Muscle layer of colon (tissue), 2 donors: ENCODE data around the gene SLC12A7.

Experiments
- H3K27ac ChIP-seq: one replicate; pipeline ENCODE4 v1.7.0; 2013; ENCODE audit warnings: low read depth, mild to moderate bottlenecking, low read length, moderate library complexity
- H3K27me3 ChIP-seq, 2 donors: one replicate each; pipeline ENCODE4 v1.7.0; 2013; ENCODE audit warnings: low read length in 2 of 2, mild to moderate bottlenecking in 2 of 2; ENCODE audit not compliant: insufficient read depth in 2 of 2, control insufficient read depth in 1 of 2
- H3K36me3 ChIP-seq: one replicate; pipeline ENCODE4 v1.7.0; 2013; ENCODE audit warnings: mild to moderate bottlenecking, low read length; ENCODE audit not compliant: insufficient read depth
- H3K4me1 ChIP-seq: one replicate; pipeline ENCODE4 v1.7.0; 2013; ENCODE audit warnings: mild to moderate bottlenecking, low read length; ENCODE audit not compliant: insufficient read depth
- H3K4me3 ChIP-seq, 2 donors: one replicate each; pipeline ENCODE4 v1.7.0; 2013; ENCODE audit warnings: low read length in 2 of 2, low read depth in 1 of 2, mild to moderate bottlenecking in 1 of 2, moderate library complexity in 1 of 2
- H3K9ac ChIP-seq: one replicate; pipeline ENCODE4 v1.7.0; 2013; ENCODE audit warnings: low read length
- H3K9me3 ChIP-seq: one replicate; pipeline ENCODE4 v1.7.0; 2013; ENCODE audit warnings: mild to moderate bottlenecking, low read length
- donor health status: abdominal sarcoma.
- donor health status: Adenocarcinoma of cecum.

The SLC12A7 gene

GRCh38 chr5:1042626-1043025 lies 69.2 kb downstream of the SLC12A7 start:
- no peaks in the 10 kb centered on the region for H3K4me1 ChIP-seq
- no peak overlapping the region for H3K4me3 ChIP-seq
- H3K27ac ChIP-seq, result no peak overlapping the region
- no peak overlapping the region for H3K9ac ChIP-seq
- no peaks in the 10 kb centered on the region for H3K27me3 ChIP-seq
- H3K9me3 ChIP-seq, result no peaks in the 10 kb centered on the region
- no peaks in the 10 kb centered on the region for H3K36me3 ChIP-seq

- Histone ChIP-seq H3K4me3 (no peak overlapping the region), H3K27ac (no peak overlapping the region), H3K27me3 (no peaks in the 10 kb centered on the region), H3K4me1 (no peaks in the 10 kb centered on the region), H3K9ac (no peak overlapping the region), H3K9me3 (no peaks in the 10 kb centered on the region), H3K36me3 (no peaks in the 10 kb centered on the region)
Observed at GRCh38 chr5:1041225-1042143, 70.4 kb downstream of the SLC12A7 start.

- H3K27me3 ChIP-seq, result no peaks in the 10 kb centered on the region
- H3K4me1 ChIP-seq, result no peaks in the 10 kb centered on the region
- H3K27ac ChIP-seq, result no peak overlapping the region
- H3K36me3 ChIP-seq, result no peaks in the 10 kb centered on the region
- H3K9ac ChIP-seq, result no peak overlapping the region
- no peaks in the 10 kb centered on the region for H3K9me3 ChIP-seq
- H3K4me3 ChIP-seq, result no peak overlapping the region
Observed at GRCh38 chr5:1040571-1040970, 71.3 kb downstream of the SLC12A7 start.

GRCh38 chr5:1039706-1040260 lies 72.1 kb downstream of the SLC12A7 start:
- no peak overlapping the region for H3K27ac ChIP-seq
- H3K36me3 ChIP-seq, result no peaks in the 10 kb centered on the region
- H3K27me3 ChIP-seq, result no peaks in the 10 kb centered on the region
- H3K9ac ChIP-seq, result no peak overlapping the region
- no peaks in the 10 kb centered on the region for H3K9me3 ChIP-seq
- H3K4me1 ChIP-seq, result no peaks in the 10 kb centered on the region
- no peak overlapping the region for H3K4me3 ChIP-seq

GRCh38 chr5:1039210-1039548 lies 72.7 kb downstream of the SLC12A7 start:
- Histone ChIP-seq H3K27me3 (no peaks in the 10 kb centered on the region), H3K4me1 (no peaks in the 10 kb centered on the region), H3K9me3 (no peaks in the 10 kb centered on the region), H3K4me3 (no peak overlapping the region), H3K9ac (no peak overlapping the region), H3K36me3 (no peaks in the 10 kb centered on the region), H3K27ac (no peak overlapping the region)

- H3K27me3 ChIP-seq, result no peaks in the 10 kb centered on the region
- no peak overlapping the region for H3K9ac ChIP-seq
- H3K27ac ChIP-seq, result no peak overlapping the region
- no peaks in the 10 kb centered on the region for H3K36me3 ChIP-seq
- H3K9me3 ChIP-seq, result no peaks in the 10 kb centered on the region
- no peak overlapping the region for H3K4me3 ChIP-seq
- H3K4me1 ChIP-seq, result no peaks in the 10 kb centered on the region
Observed at GRCh38 chr5:1038417-1039209, 73.2 kb downstream of the SLC12A7 start.

GRCh38 chr5:1037671-1038416 lies 74.0 kb downstream of the SLC12A7 start:
- no peaks in the 10 kb centered on the region for H3K9me3 ChIP-seq
- no peaks in the 10 kb centered on the region for H3K4me1 ChIP-seq
- H3K9ac ChIP-seq, result no peak overlapping the region
- no peak overlapping the region for H3K27ac ChIP-seq
- H3K36me3 ChIP-seq, result no peaks in the 10 kb centered on the region
- no peaks in the 10 kb centered on the region for H3K27me3 ChIP-seq
- H3K4me3 ChIP-seq, result no peak overlapping the region

- H3K9me3 ChIP-seq, result no peaks in the 10 kb centered on the region
- H3K27ac ChIP-seq, result no peak overlapping the region
- no peak overlapping the region for H3K4me3 ChIP-seq
- H3K4me1 ChIP-seq, result no peaks in the 10 kb centered on the region
- no peak overlapping the region for H3K9ac ChIP-seq
- no peaks in the 10 kb centered on the region for H3K36me3 ChIP-seq
- H3K27me3 ChIP-seq, result no peaks in the 10 kb centered on the region
Observed at GRCh38 chr5:1037123-1037670, 74.7 kb downstream of the SLC12A7 start.

- H3K4me3 ChIP-seq, result no peak overlapping the region
- H3K4me1 ChIP-seq, result no peaks in the 10 kb centered on the region
- H3K27ac ChIP-seq, result no peak overlapping the region
- no peaks in the 10 kb centered on the region for H3K27me3 ChIP-seq
- no peaks in the 10 kb centered on the region for H3K9me3 ChIP-seq
- no peak overlapping the region for H3K9ac ChIP-seq
- H3K36me3 ChIP-seq, result no peaks in the 10 kb centered on the region
Observed at GRCh38 chr5:1036504-1037122, 75.2 kb downstream of the SLC12A7 start.

- H3K4me1 ChIP-seq, result no peaks in the 10 kb centered on the region
- H3K36me3 ChIP-seq, result no peaks in the 10 kb centered on the region
- no peak overlapping the region for H3K4me3 ChIP-seq
- no peak overlapping the region for H3K9ac ChIP-seq
- no peak overlapping the region for H3K27ac ChIP-seq
- H3K9me3 ChIP-seq, result no peaks in the 10 kb centered on the region
- no peaks in the 10 kb centered on the region for H3K27me3 ChIP-seq
Observed at GRCh38 chr5:1035421-1036405, 76.2 kb downstream of the SLC12A7 start.
